GM19397 (cell line): ENCODE results near the gene SFT2D3.

Experiments
- ATAC-seq: cut with Tn5 transposase; IDR thresholded peaks from one replicate; pipeline ENCODE4 v1.9.1; 2021; ENCODE audit warnings: mild to moderate bottlenecking, moderate library complexity; ENCODE audit not compliant: unreplicated experiment

Gene SFT2D3

DNA sequence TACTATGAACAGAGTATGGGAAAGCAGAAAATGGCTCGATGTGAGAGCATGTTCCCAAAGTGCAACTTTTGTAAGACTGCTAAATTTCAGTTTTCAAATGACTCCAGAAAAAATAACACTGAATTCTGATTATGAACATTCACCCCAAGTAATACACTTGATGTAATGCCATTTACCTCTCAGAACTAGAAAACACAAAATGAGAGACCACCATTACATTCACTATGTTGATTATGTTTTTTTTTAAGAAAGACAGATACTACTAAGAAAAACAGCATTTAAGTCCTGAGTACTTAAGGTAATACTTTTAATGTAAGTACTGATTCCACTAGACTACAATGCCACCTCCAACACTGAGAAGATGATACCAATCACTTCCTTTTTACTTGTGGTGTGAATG, 38.5 kb downstream of the SFT2D3 start:
- no peak for ATAC-seq

- no peak for ATAC-seq
Measured at GRCh38 chr2:127740665-127741288, 39.5 kb downstream of the SFT2D3 start.

DNA sequence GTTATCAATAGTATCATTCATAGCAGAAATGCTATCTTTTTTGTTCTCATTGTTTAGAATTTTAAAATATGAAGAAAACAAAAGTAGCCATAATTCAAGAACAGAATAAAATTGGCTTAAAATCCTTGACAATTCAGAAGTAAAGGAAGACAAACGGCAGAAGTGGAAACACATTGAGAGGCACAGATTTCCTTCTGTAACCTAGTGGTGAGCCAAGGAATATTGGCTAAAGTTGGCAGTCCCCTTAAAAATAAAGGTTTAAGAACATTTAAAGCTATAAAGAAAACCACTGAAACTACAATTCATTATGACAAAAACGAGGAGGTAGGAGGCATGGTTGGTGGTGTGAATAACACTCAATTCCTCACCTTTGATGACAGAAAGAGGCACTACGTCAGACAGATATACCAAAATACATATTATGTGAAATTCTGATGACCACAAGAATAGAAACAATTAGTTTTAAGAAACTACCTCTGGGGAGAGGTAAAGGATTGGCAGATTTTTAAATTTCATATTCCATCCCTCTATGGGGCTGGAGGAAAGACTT, 42.3 kb downstream of the SFT2D3 start:
- no peak for ATAC-seq

DNA sequence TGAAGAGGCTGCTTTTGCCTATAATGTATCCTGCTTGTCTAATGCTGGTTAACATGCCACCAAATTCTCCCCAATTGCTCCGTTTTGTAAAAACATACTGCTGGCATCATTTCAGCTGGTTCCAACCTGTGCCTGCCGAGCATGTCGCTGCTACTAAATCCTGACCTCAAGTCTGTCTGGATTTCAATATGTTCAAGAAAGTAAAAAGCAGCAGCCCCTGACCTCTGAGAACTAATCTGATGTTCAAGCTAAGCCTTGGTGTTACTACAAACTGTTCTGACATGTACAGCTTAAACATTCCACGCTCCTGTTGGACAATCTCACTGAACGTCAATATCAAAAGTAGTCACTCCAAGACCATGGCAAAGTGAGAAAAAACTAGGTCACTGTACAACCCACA, 46.3 kb downstream of the SFT2D3 start:
- no peak for ATAC-seq

- peak; percentile 90 for ATAC-seq
Measured at GRCh38 chr2:127749537-127749936, 48.2 kb downstream of the SFT2D3 start.

DNA sequence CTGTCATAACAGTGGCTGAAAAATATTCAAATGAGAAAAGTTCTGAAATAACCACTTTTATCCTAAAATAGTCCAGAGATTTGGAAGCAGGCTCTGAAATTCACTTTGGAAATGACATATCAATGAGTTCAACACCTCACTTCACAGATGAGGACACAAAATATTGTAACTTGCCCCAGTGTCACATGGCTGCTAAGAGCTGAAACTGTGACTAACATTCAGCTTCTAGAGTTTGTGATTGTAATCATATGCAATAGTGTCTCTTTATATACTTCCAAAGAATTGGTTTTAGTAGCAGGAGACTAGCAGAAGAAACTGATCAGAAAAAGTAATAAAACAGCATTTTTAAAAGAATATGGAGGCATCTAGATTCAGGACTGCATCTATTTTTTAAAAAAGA, 52.1 kb downstream of the SFT2D3 start:
- ATAC-seq, result no peak

GRCh38 chr2:127754186-127754585, 52.9 kb downstream of the SFT2D3 start:
- no peak for ATAC-seq
